ENCODE results near the gene SMPD4.
A peak's percentile ranks its signal among the peaks of the same experiment; 100 is the strongest.
"Not testable (repeated sequence)": the region's sequence is repeated elsewhere in the genome, so short reads cannot be mapped to it uniquely, and the experiment has no call there.

The SMPD4 gene

GRCh38 chr2:130181880-130182682 lies 679 bp upstream of the SMPD4 start, which contains the start of gene MZT2B:
Gene MZT2B, plus strand, starts transcription at chr2:130182262. Its CDS starts 21 bp downstream, at chr2:130182283.
- H3K27me3 ChIP-seq (replicated peaks); H3K36me3 ChIP-seq (replicated peaks); in situ Hi-C loops (cut with HindIII; ENCODE audit: low pct_ligation_motif_present, low sequenced_read_pairs): not testable (repeated sequence)
- H3K27ac ChIP-seq: peak within 1 kb of the TSS; percentile 79
- DNase-seq: peak; percentile 69
- H3K4me3 ChIP-seq (ENCODE audit: low read depth, low read length): peak within 1 kb of the TSS; percentile 84
- peak; percentile 46 for TF ChIP-seq CTCF (IDR thresholded peaks at IDR 0.05; ENCODE audit: low read depth, low read length, missing control alignments)

- peak overlapping the region; percentile 79 for H3K27ac ChIP-seq
- in situ Hi-C loops (cut with HindIII; ENCODE audit: low pct_ligation_motif_present, low sequenced_read_pairs); H3K27me3 ChIP-seq (replicated peaks): not testable (repeated sequence)
Measured at GRCh38 chr2:130180404-130181324, 738 bp downstream of the SMPD4 start.

GRCh38 chr2:130174866-130175265 lies 6.5 kb downstream of the SMPD4 start:
- H3K36me3 ChIP-seq (replicated peaks): peaks cover 23% of the 10 kb centered on the region
- H3K27ac ChIP-seq; in situ Hi-C loops (cut with HindIII; ENCODE audit: low pct_ligation_motif_present, low sequenced_read_pairs); H3K4me3 ChIP-seq (ENCODE audit: low read depth, low read length); H3K27me3 ChIP-seq (replicated peaks); DNase-seq: not testable (repeated sequence)

More at GRCh38 chr2:130180404-130181324, 738 bp downstream of the SMPD4 start:
- not testable (repeated sequence) for H3K36me3 ChIP-seq (replicated peaks)
- DNase-seq: peak; percentile 12
- H3K4me3 ChIP-seq (ENCODE audit: low read depth, low read length): peak overlapping the region; percentile 84

- Histone ChIP-seq H3K36me3 (replicated peaks) (peaks cover 23% of the 10 kb centered on the region), H3K27ac (no peak overlapping the region), H3K4me3 (ENCODE audit: low read depth, low read length) (no peak overlapping the region), H3K27me3 (replicated peaks) (no peaks in the 10 kb centered on the region)
- no peak for TF ChIP-seq CTCF (IDR thresholded peaks at IDR 0.05; ENCODE audit: low read depth, low read length, missing control alignments)
- no peak for DNase-seq
- in situ Hi-C loops (cut with HindIII; ENCODE audit: low pct_ligation_motif_present, low sequenced_read_pairs): no loop called here
Measured at GRCh38 chr2:130169896-130170295, 11.5 kb downstream of the SMPD4 start.

GRCh38 chr2:130169163-130169562 lies 12.2 kb downstream of the SMPD4 start:
- DNase-seq; H3K27me3 ChIP-seq (replicated peaks); in situ Hi-C loops (cut with HindIII; ENCODE audit: low pct_ligation_motif_present, low sequenced_read_pairs); H3K4me3 ChIP-seq (ENCODE audit: low read depth, low read length); H3K27ac ChIP-seq: not testable (repeated sequence)
- peaks cover 18% of the 10 kb centered on the region for H3K36me3 ChIP-seq (replicated peaks)

- DNase-seq; in situ Hi-C loops (cut with HindIII; ENCODE audit: low pct_ligation_motif_present, low sequenced_read_pairs); H3K27me3 ChIP-seq (replicated peaks); H3K27ac ChIP-seq; H3K4me3 ChIP-seq (ENCODE audit: low read depth, low read length): not testable (repeated sequence)
- peaks cover 13% of the 10 kb centered on the region for H3K36me3 ChIP-seq (replicated peaks)
Measured at GRCh38 chr2:130166611-130167010, 14.8 kb downstream of the SMPD4 start.

GRCh38 chr2:130165293-130166016 lies 15.9 kb downstream of the SMPD4 start:
- Histone ChIP-seq H3K4me3 (ENCODE audit: low read depth, low read length) (no peak overlapping the region), H3K27me3 (replicated peaks) (no peaks in the 10 kb centered on the region), H3K27ac (no peak overlapping the region), H3K36me3 (replicated peaks) (peaks cover 13% of the 10 kb centered on the region)
- in situ Hi-C loops (cut with HindIII; ENCODE audit: low pct_ligation_motif_present, low sequenced_read_pairs): no loop called here
- DNase-seq: no peak
- no peak for TF ChIP-seq CTCF (IDR thresholded peaks at IDR 0.05; ENCODE audit: low read depth, low read length, missing control alignments)
